Mucosa of descending colon (tissue), 3 donors: ENCODE results near the gene SMPD3. TPM values are rescaled to one million over a fixed set of nuclear protein-coding genes. Genes with fewer than 3 reads are reported as not detected.

ENCODE experiments used
- ATAC-seq: fragments of 200-7000 bp; cut with Tn5 transposase; one replicate; pipeline ENCODE4 v1.9.1; 2020; ENCODE audit warnings: mild to moderate bottlenecking, moderate library complexity
- DNase-seq, 3 donors: peaks; one replicate each; pipeline ENCODE4 v3.0.0-alpha.2; 2020
- H3K36me3 ChIP-seq: fragments of 200-600 bp; one replicate; pipeline ENCODE4 v1.8.0; 2021; ENCODE audit warnings: low read depth, mild to moderate bottlenecking
- H3K4me1 ChIP-seq: fragments of 200-600 bp; one replicate; pipeline ENCODE4 v1.8.0; 2021; ENCODE audit warnings: low read depth, mild to moderate bottlenecking
- H3K4me3 ChIP-seq: fragments of 200-600 bp; one replicate; pipeline ENCODE4 v1.8.0; 2021; ENCODE audit warnings: mild to moderate bottlenecking
- H3K9me3 ChIP-seq: fragments of 200-600 bp; one replicate; pipeline ENCODE4 v1.8.0; 2021; ENCODE audit warnings: mild to moderate bottlenecking
- intact Hi-C, 2 donors: fragments of 100-400 bp; cut with DNase I in 1 of 2; cut with micrococcal nuclease in 1 of 2; formaldehyde crosslinking; loops; one replicate each; pipeline versions ENCODE4 v1.11.0 to v1.11.1; 2022; cut with DNase I, micrococcal nuclease
- total RNA-seq, 3 donors: library from RNA; stranded (reverse); fragmentation: NEBNext Ultra II Directional in 2 of 3; extraction: Animal tissue kit (Norgen Biotek cat#: 25700) in 2 of 3; gene quantifications; one replicate each; pipeline versions ENCODE4 v1.2.1 to v1.2.4, GENCODE V29; 2021 to 2023
- TF ChIP-seq, protein P1 (sequence below): fragments of 200-600 bp; IDR thresholded peaks from one replicate; pipeline ENCODE4 v1.8.0; 2022; ENCODE audit warnings: antibody characterized with exemption, mild to moderate bottlenecking
- donor health status: DM: no; HTN: no; CAD: no; lungs with moderate emphysema.
- donor health status: DM: no; HTN: no; CAD: no.
- donor health status: DM: no; HTN: yes; CAD: no.

SMPD3 gene
- total RNA-seq, 3 donors from 2014 or later, result 31.8 to 82.7 (median 62.3) TPM

DNA sequence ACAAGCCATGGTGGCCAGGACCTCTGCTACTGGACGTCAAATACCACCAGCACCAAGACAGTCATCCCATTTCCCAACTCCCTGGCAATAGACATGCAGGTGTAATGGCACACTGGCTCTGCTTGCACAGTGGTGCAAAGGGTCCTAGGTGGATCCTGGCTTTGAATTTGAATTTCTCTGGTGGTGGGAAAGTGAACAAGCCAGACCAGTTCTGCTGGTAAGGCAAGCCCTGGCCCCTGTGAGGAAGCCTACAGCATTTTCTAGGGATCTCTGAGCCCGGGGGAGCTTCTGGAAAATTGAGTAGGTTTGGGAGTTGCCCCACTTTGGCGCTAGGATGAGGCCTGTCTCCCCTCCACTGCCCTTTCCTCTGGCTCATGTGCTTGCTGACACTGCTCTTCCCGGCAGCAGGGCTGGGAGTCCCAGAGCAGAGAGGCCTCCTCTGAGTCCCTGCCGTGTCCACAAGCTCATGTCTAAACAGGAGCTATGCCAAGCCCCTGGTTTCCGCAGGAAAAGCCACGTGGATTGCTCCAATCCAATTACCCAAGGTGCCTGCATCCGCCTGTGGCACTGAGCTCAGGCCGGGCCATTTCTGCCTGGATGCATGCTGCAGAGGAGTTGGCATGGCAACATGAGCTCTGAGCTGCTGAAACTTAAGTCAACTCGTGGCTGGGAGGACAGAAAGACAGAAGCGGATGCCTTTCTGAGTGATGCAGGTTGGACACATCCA lies 70.5 kb downstream of the SMPD3 start:
- Histone ChIP-seq H3K4me3 (no peak overlapping the region), H3K4me1 (peaks cover 11% of the 10 kb centered on the region), H3K36me3 (no peaks in the 10 kb centered on the region), H3K9me3 (no peaks in the 10 kb centered on the region)
- TF ChIP-seq, protein P1, sequence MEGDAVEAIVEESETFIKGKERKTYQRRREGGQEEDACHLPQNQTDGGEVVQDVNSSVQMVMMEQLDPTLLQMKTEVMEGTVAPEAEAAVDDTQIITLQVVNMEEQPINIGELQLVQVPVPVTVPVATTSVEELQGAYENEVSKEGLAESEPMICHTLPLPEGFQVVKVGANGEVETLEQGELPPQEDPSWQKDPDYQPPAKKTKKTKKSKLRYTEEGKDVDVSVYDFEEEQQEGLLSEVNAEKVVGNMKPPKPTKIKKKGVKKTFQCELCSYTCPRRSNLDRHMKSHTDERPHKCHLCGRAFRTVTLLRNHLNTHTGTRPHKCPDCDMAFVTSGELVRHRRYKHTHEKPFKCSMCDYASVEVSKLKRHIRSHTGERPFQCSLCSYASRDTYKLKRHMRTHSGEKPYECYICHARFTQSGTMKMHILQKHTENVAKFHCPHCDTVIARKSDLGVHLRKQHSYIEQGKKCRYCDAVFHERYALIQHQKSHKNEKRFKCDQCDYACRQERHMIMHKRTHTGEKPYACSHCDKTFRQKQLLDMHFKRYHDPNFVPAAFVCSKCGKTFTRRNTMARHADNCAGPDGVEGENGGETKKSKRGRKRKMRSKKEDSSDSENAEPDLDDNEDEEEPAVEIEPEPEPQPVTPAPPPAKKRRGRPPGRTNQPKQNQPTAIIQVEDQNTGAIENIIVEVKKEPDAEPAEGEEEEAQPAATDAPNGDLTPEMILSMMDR, result no peak
- intact Hi-C loops, result no loop called here
- DNase-seq (peak in 1 of 3 donors; percentile 25), ATAC-seq (no peak)

DNA sequence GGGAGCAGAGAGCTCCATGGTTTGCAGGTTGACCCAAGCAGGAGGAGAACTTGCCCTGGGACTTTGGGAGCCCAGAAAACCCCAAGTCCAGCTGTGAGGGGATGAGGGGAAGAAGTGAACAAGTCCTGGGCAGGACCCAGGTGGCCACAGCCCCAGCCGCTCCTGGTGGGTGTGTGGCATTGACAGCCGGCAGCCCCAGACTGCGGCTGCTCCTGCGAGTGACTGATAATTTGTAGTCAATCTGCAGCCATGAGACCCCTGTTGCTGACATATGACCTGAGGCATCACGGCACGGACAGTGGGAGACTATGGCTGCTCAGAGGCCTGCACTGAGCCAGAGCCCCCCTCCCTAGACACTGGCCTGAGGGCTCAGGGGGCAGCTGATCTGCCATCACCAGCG lies 71.1 kb downstream of the SMPD3 start:
- DNase-seq, result peak in 1 of 3 donors; percentile 41

DNA sequence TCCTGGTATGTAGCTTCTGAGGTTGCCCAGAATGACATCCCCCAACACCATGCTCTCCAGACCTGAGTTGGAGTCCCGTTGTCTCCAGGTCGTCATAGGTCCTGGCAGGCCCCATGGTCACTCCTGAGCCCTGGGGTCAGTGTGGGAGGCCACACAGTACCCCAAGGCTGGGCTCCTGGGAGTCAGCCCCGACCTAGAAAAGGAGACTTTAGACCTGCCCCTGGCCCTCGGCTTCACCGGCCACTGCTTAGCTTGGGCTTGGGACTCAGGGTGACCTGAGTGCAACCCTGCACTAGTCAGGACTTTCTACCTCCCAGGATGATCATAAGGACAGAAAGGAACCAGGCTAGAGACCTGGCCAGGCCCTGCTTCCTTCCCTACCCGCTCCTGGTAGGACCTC lies 71.7 kb downstream of the SMPD3 start:
- Histone ChIP-seq H3K9me3 (no peaks in the 10 kb centered on the region), H3K36me3 (no peaks in the 10 kb centered on the region), H3K4me3 (no peak overlapping the region), H3K4me1 (no peaks in the 10 kb centered on the region)
- TF ChIP-seq, protein P1, result no peak
- no peak for ATAC-seq
- peak in 1 of 3 donors; percentile 29 for DNase-seq
- intact Hi-C loops, result no loop called here

More for the DNA sequence above, 71.1 kb downstream of the SMPD3 start:
- intact Hi-C loops, result no loop called here
- H3K36me3 ChIP-seq, result no peaks in the 10 kb centered on the region
- peaks cover 5% of the 10 kb centered on the region for H3K4me1 ChIP-seq
- no peaks in the 10 kb centered on the region for H3K9me3 ChIP-seq
- no peak overlapping the region for H3K4me3 ChIP-seq
- no peak for ATAC-seq
- TF ChIP-seq, protein P1, result no peak

DNA sequence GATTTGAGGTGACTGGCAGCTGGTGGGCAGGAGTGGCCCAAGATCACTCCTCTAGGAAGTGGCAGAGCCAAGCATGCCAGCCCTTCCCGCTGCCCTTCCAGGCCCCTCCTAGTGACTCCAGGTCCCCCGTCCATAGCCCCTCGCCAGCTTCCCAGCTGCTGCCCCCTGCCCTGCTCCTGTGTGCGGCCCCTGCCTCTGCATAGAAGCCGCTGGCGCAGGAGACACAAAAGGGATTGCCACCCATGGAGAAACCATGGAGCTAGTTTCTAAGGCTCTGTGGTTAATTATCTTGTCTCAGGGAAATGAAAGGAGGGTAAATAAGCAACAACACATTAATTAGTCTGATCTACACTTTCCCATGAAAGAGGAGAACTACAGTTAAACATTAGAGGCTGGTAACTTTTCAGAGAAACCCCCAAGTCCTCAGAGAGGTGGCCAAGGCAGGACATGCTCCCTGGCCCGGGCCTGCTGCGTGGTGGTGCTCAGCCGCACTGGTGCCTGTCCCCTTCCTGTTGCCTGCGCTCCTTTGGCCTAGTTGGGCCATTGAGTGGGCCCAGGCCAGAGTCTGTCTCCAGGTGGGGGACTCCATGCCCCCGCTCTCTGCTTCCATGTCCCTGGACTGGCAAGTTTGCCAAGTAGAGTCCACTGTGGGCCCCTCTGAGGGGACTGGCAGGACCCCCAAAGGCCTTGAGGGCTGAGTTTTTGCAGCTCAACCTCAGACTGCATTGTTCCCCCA lies 72.3 kb downstream of the SMPD3 start:
- Histone ChIP-seq H3K36me3 (no peaks in the 10 kb centered on the region), H3K4me1 (no peaks in the 10 kb centered on the region), H3K9me3 (no peaks in the 10 kb centered on the region), H3K4me3 (no peak overlapping the region)
- TF ChIP-seq, protein P1, result no peak
- intact Hi-C loops, result no loop called here
- peak in 1 of 3 donors; percentile 22 for DNase-seq
- ATAC-seq, result no peak

DNA sequence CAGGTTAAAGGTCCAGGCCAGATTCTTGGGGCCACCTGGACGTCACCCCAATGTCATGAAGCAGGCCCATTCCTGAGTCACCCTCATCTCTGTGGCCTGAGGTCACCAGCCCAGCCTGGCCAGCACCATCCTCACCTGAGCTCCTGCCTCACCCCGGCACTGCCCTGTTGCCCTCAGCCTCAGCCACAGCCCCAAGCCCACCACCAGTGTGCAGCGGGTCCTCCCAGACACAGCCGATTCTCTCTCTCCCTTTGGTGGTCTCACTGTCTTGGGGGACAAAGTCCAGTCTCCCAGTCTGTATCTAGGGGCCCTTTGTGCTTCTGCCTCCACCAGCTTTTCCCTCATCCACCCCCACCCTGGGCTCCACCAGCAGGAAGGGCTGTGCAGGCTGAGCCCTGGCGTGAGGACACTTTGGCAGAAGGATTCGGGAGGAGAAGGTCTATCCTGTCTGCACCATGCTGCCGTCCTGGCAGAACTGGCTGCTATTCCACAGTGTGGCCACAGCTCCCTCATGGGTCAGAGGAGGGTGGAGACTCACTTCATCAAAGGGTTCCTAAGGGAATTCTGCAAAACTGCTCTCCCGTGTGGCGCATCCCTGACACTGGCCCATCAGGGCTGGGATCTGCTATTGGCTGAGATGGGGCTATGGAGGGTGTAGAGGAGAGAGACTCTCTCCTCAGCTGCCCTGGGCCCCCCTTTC lies 73.2 kb downstream of the SMPD3 start:
- no peaks in the 10 kb centered on the region for H3K36me3 ChIP-seq
- no peak overlapping the region for H3K4me3 ChIP-seq
- H3K9me3 ChIP-seq, result no peaks in the 10 kb centered on the region
- peaks cover 4% of the 10 kb centered on the region for H3K4me1 ChIP-seq
- ATAC-seq, result no peak
- DNase-seq, result peak in 1 of 3 donors; percentile 27
- intact Hi-C loops, result no loop called here
- TF ChIP-seq, protein P1, result no peak
